ENCODE measurements around the gene MAPK6.

DNA sequence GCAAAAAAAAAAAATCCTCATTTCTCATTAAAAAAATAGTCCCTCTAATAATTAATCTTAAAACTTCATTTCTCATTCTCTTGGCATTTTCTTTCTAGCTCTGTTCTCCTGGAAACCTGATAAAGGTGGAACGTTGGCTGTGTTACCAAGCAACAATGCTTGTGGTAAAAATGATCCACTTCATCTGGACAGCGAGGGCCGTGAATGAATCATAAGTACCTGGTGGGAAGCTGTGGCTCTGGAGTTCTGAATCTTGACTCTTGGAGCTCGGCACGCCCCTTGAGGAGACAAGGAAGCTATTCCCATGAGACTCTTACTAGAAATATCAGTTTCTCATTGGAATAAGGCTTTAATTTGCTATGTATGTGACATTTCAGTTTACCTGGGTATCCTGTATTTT lies 61.0 kb downstream of the MAPK6 start:
- TF ChIP-seq EZH2 (IDR thresholded peaks at IDR 0.05; ENCODE audit: borderline replicate concordance, insufficient read depth, low read depth, low read length, poor library complexity, severe bottlenecking): no peak
- no peak for TF ChIP-seq CTCF (IDR thresholded peaks at IDR 0.05)
